ENCODE results near the gene RSPO4.
"Not testable (repeated sequence)": the region's sequence is repeated elsewhere in the genome, so short reads cannot be mapped to it uniquely, and the experiment has no call there.

RSPO4 gene

DNA sequence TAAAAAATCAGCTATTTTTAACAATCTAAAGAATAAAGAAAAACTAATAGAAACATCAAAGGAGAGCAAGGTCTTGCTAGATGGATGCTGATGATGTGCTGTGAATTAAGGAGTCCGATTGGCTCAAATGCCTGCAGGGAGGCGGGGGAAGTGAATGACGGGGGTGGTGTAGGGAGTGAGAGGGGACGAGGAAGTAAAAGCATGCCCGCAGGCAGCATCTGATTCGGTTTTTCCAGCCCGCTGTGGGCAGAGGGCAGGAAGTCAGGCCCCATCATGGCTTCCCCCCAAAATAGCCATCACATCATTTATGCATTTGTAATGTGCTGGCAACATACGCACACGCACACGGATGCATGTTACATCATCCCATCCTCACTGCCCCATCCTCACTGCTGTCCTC, 10.3 kb downstream of the RSPO4 start:
- no peaks in the 10 kb centered on the region for H3K9me3 ChIP-seq (ENCODE audit: control insufficient read depth in 2 of 2, low read length in 2 of 2)
- H3K27ac ChIP-seq (ENCODE audit: low read depth in 2 of 2, low read length in 2 of 2), result no peak overlapping the region
- no peaks in the 10 kb centered on the region for H3K36me3 ChIP-seq (ENCODE audit: control insufficient read depth in 2 of 2, insufficient read depth in 2 of 2, low read length in 2 of 2)
- peaks cover 0 to 5% of the 10 kb centered on the region in 2 donors for H3K27me3 ChIP-seq (ENCODE audit: control insufficient read depth in 2 of 2, insufficient read depth in 2 of 2, low read length in 2 of 2)
- no peak overlapping the region for H3K4me3 ChIP-seq (ENCODE audit: low read length in 2 of 2)
- H3K9ac ChIP-seq (ENCODE audit: low read depth in 1 of 2, low read length in 2 of 2), result no peak overlapping the region
- no peaks in the 10 kb centered on the region for H3K4me1 ChIP-seq (ENCODE audit: control insufficient read depth in 2 of 2, insufficient read depth in 2 of 2, low read length in 2 of 2)

DNA sequence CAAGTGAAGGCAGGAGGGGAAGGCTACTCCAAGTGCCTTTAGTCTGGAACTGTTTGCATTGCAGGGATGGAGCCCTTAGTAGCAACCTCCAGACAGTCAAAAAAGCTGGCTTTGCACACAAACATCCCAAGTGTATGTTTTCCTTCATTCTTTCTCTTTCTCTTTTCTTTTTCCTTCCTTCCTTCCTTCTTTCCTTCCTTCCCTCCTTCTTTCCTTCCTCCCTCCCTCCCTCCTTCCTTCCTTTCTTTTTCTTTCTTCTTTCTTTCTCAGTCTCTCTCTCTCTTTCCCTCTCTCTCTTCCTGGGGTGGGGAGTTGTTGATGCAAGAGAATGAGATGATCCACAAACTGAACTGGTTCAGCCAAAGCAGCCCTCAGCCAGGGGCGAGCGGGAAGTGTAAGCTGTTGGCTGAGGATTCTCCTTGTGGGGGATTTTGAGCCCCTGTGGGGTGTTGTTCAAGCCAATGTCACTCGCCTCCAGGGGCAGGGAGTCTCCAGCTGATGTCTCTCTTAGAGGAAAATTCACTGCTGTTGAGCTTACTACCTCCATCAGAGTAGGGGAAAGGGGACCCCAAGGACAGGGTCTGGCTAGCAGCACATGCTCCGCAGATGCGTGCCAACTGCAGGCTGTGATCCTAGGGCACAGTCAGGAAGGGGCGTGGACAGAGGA, 11.7 kb downstream of the RSPO4 start:
- Histone ChIP-seq H3K27ac (ENCODE audit: low read depth in 2 of 2, low read length in 2 of 2) (no peak overlapping the region), H3K36me3 (ENCODE audit: control insufficient read depth in 2 of 2, insufficient read depth in 2 of 2, low read length in 2 of 2) (no peaks in the 10 kb centered on the region), H3K4me1 (ENCODE audit: control insufficient read depth in 2 of 2, insufficient read depth in 2 of 2, low read length in 2 of 2) (no peaks in the 10 kb centered on the region), H3K9me3 (ENCODE audit: control insufficient read depth in 2 of 2, low read length in 2 of 2) (no peaks in the 10 kb centered on the region), H3K4me3 (ENCODE audit: low read length in 2 of 2) (no peak overlapping the region), H3K9ac (ENCODE audit: low read depth in 1 of 2, low read length in 2 of 2) (no peak overlapping the region), H3K27me3 (ENCODE audit: control insufficient read depth in 2 of 2, insufficient read depth in 2 of 2, low read length in 2 of 2) (peaks cover 0 to 5% of the 10 kb centered on the region in 2 donors)

DNA sequence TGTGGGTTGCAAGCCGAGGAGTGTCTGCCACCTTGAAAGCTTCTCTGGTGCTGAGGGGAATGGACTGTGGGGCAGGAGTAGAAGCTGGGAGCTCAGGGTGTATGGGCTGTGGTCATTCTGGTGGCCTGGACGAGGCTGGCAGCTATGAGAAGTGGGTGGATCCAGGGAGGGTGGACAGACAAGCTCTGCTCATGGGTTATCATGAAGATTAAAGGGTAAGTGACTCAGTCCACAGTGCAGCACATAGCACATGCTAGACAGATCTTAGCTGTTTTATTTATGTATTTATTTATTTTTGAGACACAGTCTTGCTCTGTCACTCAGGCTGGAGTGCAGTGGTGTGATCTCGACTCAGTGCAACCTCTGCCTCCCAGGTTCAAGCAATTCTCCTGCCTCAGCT, 13.8 kb downstream of the RSPO4 start:
- Histone ChIP-seq H3K9me3 (ENCODE audit: control insufficient read depth in 2 of 2, low read length in 2 of 2) (no peaks in the 10 kb centered on the region), H3K9ac (ENCODE audit: low read depth in 1 of 2, low read length in 2 of 2) (no peak overlapping the region), H3K4me1 (ENCODE audit: control insufficient read depth in 2 of 2, insufficient read depth in 2 of 2, low read length in 2 of 2) (no peaks in the 10 kb centered on the region), H3K27me3 (ENCODE audit: control insufficient read depth in 2 of 2, insufficient read depth in 2 of 2, low read length in 2 of 2) (peaks cover 0 to 5% of the 10 kb centered on the region in 2 donors), H3K36me3 (ENCODE audit: control insufficient read depth in 2 of 2, insufficient read depth in 2 of 2, low read length in 2 of 2) (no peaks in the 10 kb centered on the region), H3K27ac (ENCODE audit: low read depth in 2 of 2, low read length in 2 of 2) (no peak overlapping the region), H3K4me3 (ENCODE audit: low read length in 2 of 2) (no peak overlapping the region)

GRCh38 chr20:987677-988076, 14.4 kb downstream of the RSPO4 start:
- Histone ChIP-seq H3K9ac (ENCODE audit: low read depth in 1 of 2, low read length in 2 of 2) (no peak overlapping the region), H3K27me3 (ENCODE audit: control insufficient read depth in 2 of 2, insufficient read depth in 2 of 2, low read length in 2 of 2) (peaks cover 0 to 5% of the 10 kb centered on the region in 2 donors), H3K9me3 (ENCODE audit: control insufficient read depth in 2 of 2, low read length in 2 of 2) (no peaks in the 10 kb centered on the region), H3K4me3 (ENCODE audit: low read length in 2 of 2) (no peak overlapping the region), H3K27ac (ENCODE audit: low read depth in 2 of 2, low read length in 2 of 2) (no peak overlapping the region), H3K4me1 (ENCODE audit: control insufficient read depth in 2 of 2, insufficient read depth in 2 of 2, low read length in 2 of 2) (no peaks in the 10 kb centered on the region), H3K36me3 (ENCODE audit: control insufficient read depth in 2 of 2, insufficient read depth in 2 of 2, low read length in 2 of 2) (no peaks in the 10 kb centered on the region)

DNA sequence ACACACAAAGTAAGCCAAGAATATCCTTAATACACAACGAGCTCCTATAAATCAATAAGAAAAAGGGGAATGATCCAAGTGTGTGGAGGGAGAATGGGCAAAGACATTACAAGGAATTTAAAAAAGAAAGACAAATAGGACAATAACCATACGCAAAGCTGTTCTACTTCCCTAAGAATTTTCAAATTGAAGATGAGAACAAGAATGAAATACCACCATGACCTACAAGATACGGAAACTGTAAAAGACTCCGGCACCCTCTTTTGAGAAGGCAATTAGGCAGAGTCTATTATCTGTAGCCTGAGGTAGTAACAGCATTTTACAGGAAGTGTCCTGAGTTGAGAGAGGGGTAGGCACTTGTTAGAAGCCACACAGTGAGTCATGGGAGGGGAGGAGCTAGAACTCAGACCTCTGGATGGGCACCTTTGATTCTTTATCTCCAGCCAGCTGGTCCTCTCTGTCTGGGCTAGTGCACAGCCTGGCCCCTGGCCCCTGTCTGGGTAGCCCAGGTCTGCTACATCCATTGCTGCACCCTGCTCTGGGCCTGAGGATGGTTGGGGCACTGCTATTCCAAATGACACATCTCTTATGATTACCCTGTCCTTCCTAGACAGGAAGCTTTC, 15.3 kb downstream of the RSPO4 start:
- Histone ChIP-seq H3K27ac (ENCODE audit: low read depth in 2 of 2, low read length in 2 of 2) (no peak overlapping the region), H3K9ac (ENCODE audit: low read depth in 1 of 2, low read length in 2 of 2) (no peak overlapping the region), H3K36me3 (ENCODE audit: control insufficient read depth in 2 of 2, insufficient read depth in 2 of 2, low read length in 2 of 2) (no peaks in the 10 kb centered on the region), H3K27me3 (ENCODE audit: control insufficient read depth in 2 of 2, insufficient read depth in 2 of 2, low read length in 2 of 2) (peaks cover 0 to 5% of the 10 kb centered on the region in 2 donors), H3K9me3 (ENCODE audit: control insufficient read depth in 2 of 2, low read length in 2 of 2) (no peaks in the 10 kb centered on the region), H3K4me1 (ENCODE audit: control insufficient read depth in 2 of 2, insufficient read depth in 2 of 2, low read length in 2 of 2) (no peaks in the 10 kb centered on the region), H3K4me3 (ENCODE audit: low read length in 2 of 2) (no peak overlapping the region)

DNA sequence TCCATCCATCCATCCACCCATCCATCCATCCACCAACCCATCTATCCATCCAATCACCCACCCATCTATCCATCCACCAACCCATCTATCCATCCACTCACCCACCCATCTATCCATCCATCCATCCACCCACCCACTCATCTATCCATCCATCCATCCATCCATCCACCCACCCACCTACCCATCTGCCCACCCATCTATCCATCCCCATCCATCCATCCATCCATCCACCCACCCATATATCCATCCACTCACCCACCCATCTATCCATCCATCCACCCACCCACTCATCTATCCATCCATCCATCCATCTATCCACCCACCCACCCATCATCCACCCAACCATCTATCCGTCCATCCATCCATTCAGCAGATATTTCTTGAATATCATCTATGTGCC, 17.1 kb downstream of the RSPO4 start:
- not testable (repeated sequence) for H3K4me1 ChIP-seq (ENCODE audit: control insufficient read depth in 2 of 2, insufficient read depth in 2 of 2, low read length in 2 of 2); H3K36me3 ChIP-seq (ENCODE audit: control insufficient read depth in 2 of 2, insufficient read depth in 2 of 2, low read length in 2 of 2); H3K27ac ChIP-seq (ENCODE audit: low read depth in 2 of 2, low read length in 2 of 2); H3K9me3 ChIP-seq (ENCODE audit: control insufficient read depth in 2 of 2, low read length in 2 of 2); H3K4me3 ChIP-seq (ENCODE audit: low read length in 2 of 2); H3K9ac ChIP-seq (ENCODE audit: low read depth in 1 of 2, low read length in 2 of 2); H3K27me3 ChIP-seq (ENCODE audit: control insufficient read depth in 2 of 2, insufficient read depth in 2 of 2, low read length in 2 of 2)

- Histone ChIP-seq H3K36me3 (ENCODE audit: control insufficient read depth in 2 of 2, insufficient read depth in 2 of 2, low read length in 2 of 2) (no peaks in the 10 kb centered on the region), H3K4me1 (ENCODE audit: control insufficient read depth in 2 of 2, insufficient read depth in 2 of 2, low read length in 2 of 2) (no peaks in the 10 kb centered on the region), H3K9me3 (ENCODE audit: control insufficient read depth in 2 of 2, low read length in 2 of 2) (no peaks in the 10 kb centered on the region), H3K4me3 (ENCODE audit: low read length in 2 of 2) (no peak overlapping the region), H3K27me3 (ENCODE audit: control insufficient read depth in 2 of 2, insufficient read depth in 2 of 2, low read length in 2 of 2) (peaks cover 0 to 4% of the 10 kb centered on the region in 2 donors), H3K9ac (ENCODE audit: low read depth in 1 of 2, low read length in 2 of 2) (no peak overlapping the region), H3K27ac (ENCODE audit: low read depth in 2 of 2, low read length in 2 of 2) (no peak overlapping the region)
Measured at GRCh38 chr20:982754-983153, 19.4 kb downstream of the RSPO4 start.

GRCh38 chr20:977021-977420, 25.1 kb downstream of the RSPO4 start:
- H3K4me1 ChIP-seq (ENCODE audit: control insufficient read depth in 2 of 2, insufficient read depth in 2 of 2, low read length in 2 of 2), result no peaks in the 10 kb centered on the region
- H3K36me3 ChIP-seq (ENCODE audit: control insufficient read depth in 2 of 2, insufficient read depth in 2 of 2, low read length in 2 of 2), result no peaks in the 10 kb centered on the region
- no peak overlapping the region for H3K27ac ChIP-seq (ENCODE audit: low read depth in 2 of 2, low read length in 2 of 2)
- no peaks in the 10 kb centered on the region for H3K9me3 ChIP-seq (ENCODE audit: control insufficient read depth in 2 of 2, low read length in 2 of 2)
- H3K4me3 ChIP-seq (ENCODE audit: low read length in 2 of 2), result no peak overlapping the region
- no peak overlapping the region for H3K9ac ChIP-seq (ENCODE audit: low read depth in 1 of 2, low read length in 2 of 2)
- H3K27me3 ChIP-seq (ENCODE audit: control insufficient read depth in 2 of 2, insufficient read depth in 2 of 2, low read length in 2 of 2), result peaks cover 2 to 4% of the 10 kb centered on the region in 2 donors

DNA sequence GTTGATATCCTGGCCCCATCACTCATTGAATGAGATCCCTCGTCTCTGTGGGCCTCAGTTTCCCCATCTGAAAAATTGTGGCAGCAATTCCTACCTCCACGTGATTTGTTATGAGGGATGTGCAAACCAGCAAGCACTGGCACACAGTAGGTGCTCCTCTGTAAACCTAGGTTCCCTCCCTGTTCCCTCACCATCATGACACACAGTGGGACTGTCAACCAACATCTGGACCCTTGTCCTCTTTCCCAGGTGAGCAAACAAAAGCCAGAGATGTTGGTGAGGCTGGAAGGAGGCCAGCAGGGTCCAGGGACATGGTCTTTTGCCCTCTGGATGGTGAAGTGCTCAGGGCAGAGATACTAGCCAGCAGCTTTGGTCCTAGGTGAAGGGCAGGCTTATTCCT, 26.1 kb downstream of the RSPO4 start:
- Histone ChIP-seq H3K27ac (ENCODE audit: low read depth in 2 of 2, low read length in 2 of 2) (no peak overlapping the region), H3K4me1 (ENCODE audit: control insufficient read depth in 2 of 2, insufficient read depth in 2 of 2, low read length in 2 of 2) (no peaks in the 10 kb centered on the region), H3K4me3 (ENCODE audit: low read length in 2 of 2) (no peak overlapping the region), H3K27me3 (ENCODE audit: control insufficient read depth in 2 of 2, insufficient read depth in 2 of 2, low read length in 2 of 2) (peaks cover 2 to 4% of the 10 kb centered on the region in 2 donors), H3K9ac (ENCODE audit: low read depth in 1 of 2, low read length in 2 of 2) (no peak overlapping the region), H3K9me3 (ENCODE audit: control insufficient read depth in 2 of 2, low read length in 2 of 2) (no peaks in the 10 kb centered on the region), H3K36me3 (ENCODE audit: control insufficient read depth in 2 of 2, insufficient read depth in 2 of 2, low read length in 2 of 2) (no peaks in the 10 kb centered on the region)

DNA sequence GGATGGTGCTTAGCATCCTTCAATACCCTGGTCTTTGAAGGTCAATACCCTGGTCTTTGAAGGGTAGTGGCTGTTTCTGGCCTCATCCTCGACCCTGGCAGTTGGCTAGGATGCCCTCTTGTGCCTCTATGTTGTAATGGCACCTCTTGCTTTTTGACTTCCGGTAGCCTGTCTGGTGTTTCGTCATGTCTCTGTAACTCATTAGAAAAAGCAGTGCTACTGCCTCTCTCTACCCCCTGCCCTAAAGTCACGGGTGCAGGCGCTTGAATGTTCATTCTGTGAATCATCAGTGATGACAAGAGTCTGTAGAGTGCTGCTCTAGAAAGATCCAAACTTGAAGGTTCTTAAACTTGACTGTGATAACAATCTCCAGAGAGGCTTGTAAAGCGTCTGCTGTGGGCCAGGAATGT, 28.3 kb downstream of the RSPO4 start:
- Histone ChIP-seq H3K9ac (ENCODE audit: low read depth in 1 of 2, low read length in 2 of 2) (no peak overlapping the region), H3K9me3 (ENCODE audit: control insufficient read depth in 2 of 2, low read length in 2 of 2) (no peaks in the 10 kb centered on the region), H3K36me3 (ENCODE audit: control insufficient read depth in 2 of 2, insufficient read depth in 2 of 2, low read length in 2 of 2) (no peaks in the 10 kb centered on the region), H3K4me3 (ENCODE audit: low read length in 2 of 2) (no peak overlapping the region), H3K4me1 (ENCODE audit: control insufficient read depth in 2 of 2, insufficient read depth in 2 of 2, low read length in 2 of 2) (no peaks in the 10 kb centered on the region), H3K27me3 (ENCODE audit: control insufficient read depth in 2 of 2, insufficient read depth in 2 of 2, low read length in 2 of 2) (peaks cover 2 to 3% of the 10 kb centered on the region in 2 donors), H3K27ac (ENCODE audit: low read depth in 2 of 2, low read length in 2 of 2) (no peak overlapping the region)
